ENCODE results near the gene SLC5A5.
A peak's percentile ranks its signal among the peaks of the same experiment; 100 is the strongest.
"Not testable (repeated sequence)": the region's sequence is repeated elsewhere in the genome, so short reads cannot be mapped to it uniquely, and the experiment has no call there.

The SLC5A5 gene

GRCh38 chr19:17871032-17871877 is 490 bp upstream of the SLC5A5 start:
- no peak for DNase-seq (ENCODE audit: low read depth)

- no peak for DNase-seq (ENCODE audit: low read depth)
Measured at GRCh38 chr19:17872251-17873001, 681 bp downstream of the SLC5A5 start.

- DNase-seq (ENCODE audit: low read depth): peak; percentile 43
Measured at GRCh38 chr19:17873786-17874757, 2.3 kb downstream of the SLC5A5 start.

GRCh38 chr19:17874758-17875135 is 3.0 kb downstream of the SLC5A5 start:
- DNase-seq (ENCODE audit: low read depth): no peak

DNA sequence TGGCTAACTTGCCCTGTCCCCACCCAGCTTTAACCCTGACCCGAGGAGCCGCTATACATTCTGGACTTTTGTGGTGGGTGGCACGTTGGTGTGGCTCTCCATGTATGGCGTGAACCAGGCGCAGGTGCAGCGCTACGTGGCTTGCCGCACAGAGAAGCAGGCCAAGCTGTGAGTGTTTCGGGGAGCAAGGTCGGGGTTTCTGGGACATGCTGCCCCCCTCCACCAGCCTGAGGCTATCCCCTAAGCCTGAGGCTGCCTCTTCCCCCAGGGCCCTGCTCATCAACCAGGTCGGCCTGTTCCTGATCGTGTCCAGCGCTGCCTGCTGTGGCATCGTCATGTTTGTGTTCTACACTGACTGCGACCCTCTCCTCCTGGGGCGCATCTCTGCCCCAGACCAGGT is 6.0 kb downstream of the SLC5A5 start:
- no peak for DNase-seq (ENCODE audit: low read depth)

DNA sequence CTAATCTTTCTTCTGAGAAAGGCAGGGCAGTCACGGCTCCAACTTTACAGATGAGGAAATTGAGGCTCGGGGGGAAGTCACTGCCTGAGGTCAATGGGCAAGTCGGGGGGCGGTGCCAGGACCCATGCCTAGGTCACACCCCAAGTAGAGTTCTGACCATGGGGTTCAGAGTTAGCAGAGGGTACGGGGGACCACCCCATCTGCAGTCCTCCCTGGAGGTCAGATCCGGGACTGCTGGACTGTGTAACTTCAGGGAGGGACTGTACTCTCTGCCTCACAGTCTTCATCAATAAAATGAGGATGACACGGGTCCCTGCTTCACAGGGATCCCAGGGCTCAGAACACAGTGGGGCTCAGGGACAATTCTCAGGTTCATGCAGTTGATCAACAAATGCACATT is 7.7 kb downstream of the SLC5A5 start:
- no peak for DNase-seq (ENCODE audit: low read depth)

DNA sequence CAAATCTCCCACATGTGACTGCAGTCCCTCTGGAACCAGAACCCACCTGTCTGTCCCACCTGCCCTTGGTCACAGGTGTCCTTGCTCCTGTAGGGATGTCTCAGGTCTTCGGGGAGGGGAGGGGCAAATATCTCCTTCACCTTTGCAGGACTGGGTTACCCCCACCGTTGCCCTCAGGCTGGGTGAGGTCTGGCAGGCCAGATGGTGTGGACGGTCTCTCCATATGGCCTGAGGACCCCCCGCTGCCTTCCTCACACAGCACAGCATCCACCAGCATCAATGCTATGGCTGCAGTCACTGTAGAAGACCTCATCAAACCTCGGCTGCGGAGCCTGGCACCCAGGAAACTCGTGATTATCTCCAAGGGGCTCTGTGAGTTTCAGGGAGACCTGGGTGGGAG is 10.0 kb downstream of the SLC5A5 start:
- no peak for DNase-seq (ENCODE audit: low read depth)

- no peak for DNase-seq (ENCODE audit: low read depth)
Measured at GRCh38 chr19:17883627-17884410, 12.1 kb downstream of the SLC5A5 start.

GRCh38 chr19:17886515-17886914 is 14.8 kb downstream of the SLC5A5 start:
- no peak for DNase-seq (ENCODE audit: low read depth)

DNA sequence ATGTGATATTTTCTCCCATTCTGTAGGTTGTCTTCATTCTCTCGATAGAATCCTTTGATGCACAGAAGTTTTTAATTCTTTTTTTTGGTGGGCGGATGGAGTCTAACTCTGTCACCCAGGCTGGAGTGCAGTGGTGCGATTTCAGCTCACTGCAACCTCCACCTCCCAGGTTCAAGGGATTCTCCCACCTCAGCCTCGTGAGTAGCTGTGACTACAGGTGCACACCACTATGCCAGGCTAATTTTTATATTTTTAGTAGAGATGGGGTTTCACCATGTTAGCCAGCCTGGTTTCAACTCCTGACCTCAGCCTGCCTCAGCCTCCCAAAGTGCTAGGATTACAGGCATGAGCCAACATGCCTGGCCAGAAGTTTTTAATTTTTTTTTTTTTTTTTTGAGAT is 15.5 kb downstream of the SLC5A5 start:
- not testable (repeated sequence) for DNase-seq (ENCODE audit: low read depth)

DNA sequence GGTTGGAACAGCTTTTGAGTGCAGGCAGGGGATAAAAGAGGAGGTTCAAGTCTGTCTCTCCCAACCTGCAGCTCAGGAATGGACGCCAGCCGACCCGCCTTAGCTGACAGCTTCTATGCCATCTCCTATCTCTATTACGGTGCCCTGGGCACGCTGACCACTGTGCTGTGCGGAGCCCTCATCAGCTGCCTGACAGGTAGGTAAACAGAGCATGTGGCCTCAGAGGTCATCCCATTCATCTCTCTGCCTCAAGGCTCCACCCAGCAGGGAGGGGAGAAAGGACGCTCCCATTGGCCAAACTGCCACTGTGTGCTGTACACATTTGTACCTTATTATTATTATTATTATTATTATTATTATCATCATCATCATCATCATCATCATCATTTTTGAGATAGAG is 16.5 kb downstream of the SLC5A5 start:
- DNase-seq (ENCODE audit: low read depth): no peak

DNA sequence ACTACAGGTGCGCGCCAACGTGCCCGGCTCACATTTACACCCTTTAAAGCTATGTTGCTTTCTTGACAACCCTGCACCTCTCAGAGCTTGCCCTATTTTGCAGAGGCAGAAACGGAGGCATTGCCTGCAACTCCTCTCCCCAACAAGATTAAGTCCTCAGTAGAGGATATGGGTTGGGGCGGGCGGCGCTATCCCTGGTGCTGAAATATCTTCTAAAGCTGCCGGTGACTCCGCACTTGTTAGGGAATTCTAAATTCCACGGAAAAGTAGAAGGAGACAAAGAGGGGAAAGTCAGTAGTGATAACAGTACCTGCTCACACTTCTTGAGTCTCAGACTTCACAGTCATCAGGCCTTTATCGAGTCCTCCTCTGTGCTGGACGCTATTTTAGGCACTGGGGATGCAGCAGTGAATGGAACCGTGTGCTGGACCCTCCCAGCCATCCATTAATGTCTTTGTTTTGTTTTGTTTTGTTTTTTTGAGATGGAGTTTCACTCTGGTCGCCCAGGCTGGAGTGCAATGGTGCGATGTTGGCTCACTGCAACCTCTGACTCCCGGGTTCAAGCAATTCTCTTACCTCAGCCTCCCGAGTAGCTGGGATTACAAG is 18.0 kb downstream of the SLC5A5 start:
- peak; percentile 68 for DNase-seq (ENCODE audit: low read depth)

DNA sequence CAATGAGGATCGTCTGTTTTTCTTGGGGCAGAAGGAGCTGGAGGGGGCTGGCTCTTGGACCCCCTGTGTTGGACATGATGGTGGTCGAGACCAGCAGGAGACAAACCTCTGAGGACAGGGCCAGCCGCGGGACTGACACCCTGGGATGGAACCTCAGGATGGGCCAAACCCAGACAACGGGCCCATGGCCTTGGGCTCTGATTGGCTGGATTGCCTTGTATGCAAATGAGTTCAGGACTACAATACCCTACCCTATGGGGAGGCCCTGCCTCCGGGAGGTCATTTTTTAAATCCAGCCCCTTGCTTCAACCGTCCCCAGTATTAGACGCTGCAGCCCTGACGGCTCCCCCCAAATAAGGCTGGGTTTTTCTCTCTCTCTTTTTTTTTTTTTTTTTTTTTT is 22.0 kb downstream of the SLC5A5 start:
- DNase-seq (ENCODE audit: low read depth): no peak

DNA sequence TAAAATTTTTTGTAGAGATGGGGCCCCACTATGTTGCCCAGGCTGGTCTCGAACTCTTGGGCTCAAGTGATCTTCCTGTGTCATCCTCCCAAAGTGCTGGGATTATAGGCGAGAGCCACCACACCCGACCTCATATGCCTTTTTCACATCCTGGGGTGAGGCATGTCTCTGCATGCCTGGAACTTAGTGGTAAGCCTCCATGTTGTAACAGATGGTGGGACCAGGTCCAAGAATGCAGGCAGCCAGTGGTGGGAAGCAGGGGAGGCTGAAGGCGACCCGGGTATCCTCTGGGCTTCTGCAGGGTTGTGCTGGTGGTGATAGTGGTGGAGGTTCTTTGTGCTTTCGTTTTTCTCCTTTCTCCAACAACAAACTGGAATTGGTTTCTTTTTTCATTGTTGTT is 31.0 kb downstream of the SLC5A5 start:
- peak; percentile 77 for DNase-seq (ENCODE audit: low read depth)

DNA sequence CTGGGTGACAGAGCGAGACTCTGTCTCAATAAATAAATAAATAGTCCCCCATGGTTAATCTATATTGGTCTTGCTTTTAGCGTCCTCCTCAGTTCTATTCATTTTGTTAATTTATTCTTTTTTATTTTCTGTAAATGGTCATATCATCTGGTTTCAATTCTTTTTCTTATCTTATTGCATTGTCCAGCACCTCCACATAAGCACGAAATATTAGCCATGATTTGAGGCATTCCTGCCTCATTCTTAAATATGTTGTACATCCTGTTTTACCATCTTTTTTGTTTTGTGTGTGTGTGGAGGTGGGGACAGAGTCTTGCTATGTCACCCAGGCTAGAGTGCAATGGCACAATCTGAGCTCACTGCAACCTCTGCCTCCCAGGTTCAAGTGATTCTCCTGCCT is 36.5 kb downstream of the SLC5A5 start:
- no peak for DNase-seq (ENCODE audit: low read depth)

GRCh38 chr19:17909003-17909732 is 37.4 kb downstream of the SLC5A5 start:
- no peak for DNase-seq (ENCODE audit: low read depth)

GRCh38 chr19:17910791-17911360 is 39.1 kb downstream of the SLC5A5 start:
- DNase-seq (ENCODE audit: low read depth): no peak

DNA sequence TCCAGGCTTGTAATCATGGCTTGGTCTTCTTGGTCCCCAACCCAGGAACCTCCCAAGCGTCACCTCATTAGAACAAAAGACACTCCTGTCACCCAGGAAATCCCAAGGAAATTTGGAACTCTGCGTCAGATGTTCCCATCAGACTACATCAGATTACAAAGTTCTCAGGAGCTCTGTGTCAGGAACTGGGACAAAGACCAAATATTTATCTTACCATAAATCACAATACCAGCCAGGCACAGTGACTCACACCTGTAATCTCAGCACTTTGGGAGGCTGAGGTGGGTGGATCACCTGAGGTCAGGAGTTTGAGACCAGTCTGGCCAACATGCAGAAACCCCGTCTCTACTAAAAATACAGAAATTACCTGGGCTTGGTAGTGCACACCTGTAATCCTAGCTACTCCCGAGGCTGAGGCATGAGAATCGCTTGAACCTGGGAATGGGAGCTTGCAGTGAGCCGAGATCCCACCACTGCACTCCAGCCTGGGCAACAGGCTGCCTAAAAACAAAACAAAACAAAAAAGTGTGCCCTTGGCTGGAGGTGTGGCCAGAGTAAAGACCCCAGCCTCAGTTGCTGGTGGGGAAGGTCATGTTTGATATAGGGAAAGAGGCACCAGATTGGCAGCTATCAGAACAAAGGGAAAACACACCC is 44.3 kb downstream of the SLC5A5 start:
- no peak for DNase-seq (ENCODE audit: low read depth)

GRCh38 chr19:17918151-17918550 is 46.4 kb downstream of the SLC5A5 start:
- not testable (repeated sequence) for DNase-seq (ENCODE audit: low read depth)

Measured in EH (cell line).